GM21447 (cell line): ENCODE results near the gene KLHL40.

Experiments used
- ATAC-seq: cut with Tn5 transposase; IDR thresholded peaks from one replicate; pipeline ENCODE4 v1.9.1; 2021; ENCODE audit not compliant: unreplicated experiment

The KLHL40 gene

DNA sequence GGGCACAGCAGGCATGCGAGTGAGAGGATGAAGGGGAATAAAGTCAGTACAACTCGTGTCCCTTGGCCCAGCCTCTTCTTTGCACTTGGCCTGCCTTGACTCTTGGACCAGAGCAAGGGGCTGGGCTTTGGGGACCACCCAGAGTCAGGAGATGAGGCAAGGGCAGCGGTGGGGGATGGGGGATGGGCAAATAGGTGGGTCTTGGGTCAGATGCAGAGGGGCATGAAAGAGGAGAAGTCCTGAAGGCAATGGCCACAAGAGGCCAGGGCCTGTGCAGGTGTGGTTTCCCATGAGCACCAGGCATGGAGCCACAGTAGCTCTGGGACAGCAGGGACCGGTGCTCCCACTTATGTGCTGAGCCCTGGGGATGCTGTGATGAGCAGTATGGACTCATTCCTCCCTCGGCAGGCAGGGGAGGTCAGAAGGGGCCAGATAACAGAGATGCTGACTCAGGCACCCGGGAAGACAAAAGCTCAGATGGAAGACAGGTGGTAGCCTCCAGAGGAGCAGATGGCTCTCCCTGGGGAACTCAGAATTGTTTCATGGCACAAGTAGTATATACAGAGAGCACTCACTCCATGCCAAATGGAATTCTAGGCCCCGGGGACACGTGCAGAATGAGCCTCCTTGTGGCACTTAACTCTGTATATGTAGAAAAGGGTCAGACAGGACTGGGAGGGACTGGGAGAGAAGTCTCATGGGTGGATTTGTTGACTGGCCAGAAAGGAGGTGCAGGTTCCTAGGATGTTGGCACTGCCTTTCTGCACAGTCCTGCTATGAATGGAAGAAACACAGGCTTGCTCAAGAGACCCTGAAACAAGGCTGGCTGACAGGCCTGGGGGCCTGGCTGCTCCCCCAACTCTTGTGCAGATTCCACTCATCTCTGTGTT is 17.6 kb upstream of the KLHL40 start:
- ATAC-seq = no peak

DNA sequence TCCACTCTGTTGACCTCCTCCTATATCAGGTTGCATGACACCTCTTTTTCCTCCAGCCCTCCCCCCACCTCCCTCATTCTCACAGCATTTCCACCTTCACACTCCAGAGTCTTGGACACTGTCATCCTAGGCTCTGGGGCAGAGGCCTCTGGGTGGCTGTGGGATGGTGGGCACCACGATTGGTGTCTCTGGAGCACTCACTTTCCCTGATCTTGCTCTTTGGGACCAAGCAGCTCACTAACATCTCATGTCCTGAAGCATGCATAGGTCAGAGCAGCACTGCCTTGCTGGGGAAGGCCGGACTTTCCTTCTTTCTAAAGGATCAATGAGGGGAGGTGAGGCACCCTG is 16.9 kb upstream of the KLHL40 start:
- no peak for ATAC-seq

DNA sequence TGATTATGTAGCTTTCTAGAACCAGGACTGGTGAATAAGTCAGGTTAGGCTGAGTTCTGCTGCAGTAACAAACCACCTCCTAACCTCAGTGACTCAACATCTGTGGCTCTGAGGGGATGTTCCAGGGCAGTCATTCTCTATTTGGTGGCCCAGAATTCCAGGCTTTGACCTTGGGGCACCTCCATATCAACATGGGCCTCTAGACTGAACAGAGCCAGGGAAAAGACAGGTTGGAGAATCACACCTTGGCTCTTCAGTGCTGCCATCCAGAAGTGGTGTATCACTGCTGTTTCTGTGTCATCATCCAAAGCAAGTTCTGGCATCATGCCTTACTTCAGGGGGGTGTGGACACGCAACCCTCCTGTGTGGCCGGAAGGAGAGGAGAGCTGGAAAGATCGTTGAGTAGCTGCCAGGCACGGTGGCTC is 16.5 kb upstream of the KLHL40 start:
- ATAC-seq = no peak

DNA sequence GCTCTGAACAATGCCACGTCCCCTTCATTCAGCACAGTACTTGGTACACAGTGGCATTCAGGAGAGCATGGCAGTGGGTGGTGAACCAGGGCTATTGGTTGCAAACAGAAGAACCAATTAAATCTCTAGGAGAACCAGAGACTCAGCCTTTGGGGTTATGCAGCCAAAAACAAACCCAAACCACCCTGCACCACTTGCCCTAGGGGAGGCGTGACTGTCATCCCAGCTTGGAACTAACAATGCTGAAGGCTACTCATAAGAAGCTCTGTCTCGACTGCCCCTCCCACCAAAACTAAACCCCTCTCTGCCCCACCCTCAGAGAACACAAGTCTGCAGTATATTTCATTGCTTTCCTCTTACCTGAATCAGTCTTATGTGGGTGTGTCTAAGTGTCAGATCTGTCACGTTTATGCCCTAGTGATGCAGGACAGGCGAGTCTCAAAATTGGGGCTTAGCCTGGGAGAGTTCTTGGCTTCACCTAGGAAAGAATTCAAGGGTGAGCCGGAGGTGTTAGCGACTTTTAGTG is 15.2 kb upstream of the KLHL40 start:
- ATAC-seq = no peak

DNA sequence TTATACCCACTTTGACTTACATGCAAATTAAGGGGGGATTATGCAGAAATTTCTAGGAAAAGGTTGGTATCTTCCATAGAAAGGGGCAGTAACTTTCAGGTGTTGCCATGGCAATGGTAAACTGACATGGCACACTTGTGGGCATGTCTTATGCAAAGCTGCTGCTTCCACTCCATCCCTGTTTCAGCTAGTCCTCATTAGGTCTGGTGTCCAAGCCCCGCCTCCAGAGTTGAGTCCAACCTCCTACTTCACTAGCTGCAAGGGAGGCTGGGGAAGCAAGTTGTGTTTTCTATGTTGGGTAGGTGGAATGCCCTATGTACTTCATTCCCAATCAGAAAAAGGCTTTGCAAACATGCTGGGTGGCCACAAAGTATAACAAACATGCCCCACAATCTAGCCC is 14.7 kb upstream of the KLHL40 start:
- no peak for ATAC-seq

DNA sequence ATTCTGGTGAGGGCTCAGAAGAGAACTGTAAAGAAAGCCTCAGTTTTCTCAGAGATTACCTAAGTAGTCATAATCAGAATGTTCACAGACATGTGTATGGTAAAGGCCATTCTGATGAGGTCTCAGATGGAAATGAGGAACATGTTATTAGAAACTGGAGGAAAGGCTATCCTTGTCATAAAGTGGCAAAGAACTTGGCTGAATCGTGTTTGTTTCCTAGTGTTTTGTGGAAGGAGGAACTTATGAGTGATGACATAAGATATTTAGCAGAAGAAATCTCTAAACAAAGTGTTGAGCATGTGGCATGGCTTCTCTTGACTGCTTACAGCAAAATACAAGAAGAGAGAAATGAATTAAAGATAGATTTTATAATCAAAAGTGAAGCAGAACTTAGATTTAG is 12.8 kb upstream of the KLHL40 start:
- no peak for ATAC-seq

DNA sequence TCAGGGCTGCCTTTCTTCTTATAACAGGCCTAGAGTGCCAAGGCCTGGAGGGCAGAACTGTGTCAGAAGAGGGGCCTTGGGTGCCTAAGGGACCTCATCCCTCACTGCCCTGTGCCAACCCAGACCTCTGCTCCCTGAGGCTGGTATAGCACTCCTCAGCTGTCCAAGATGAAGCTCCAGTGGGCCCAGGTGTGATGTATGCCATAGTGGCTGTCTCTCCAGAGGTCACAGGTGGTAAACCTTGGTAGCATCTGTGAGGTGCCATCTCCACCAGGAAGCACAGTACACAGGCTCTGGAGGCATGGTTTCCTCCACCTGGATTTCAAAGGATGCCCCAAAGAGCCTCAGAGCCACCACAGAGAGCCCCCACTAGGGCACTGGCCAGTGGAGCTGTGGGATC is 12.3 kb upstream of the KLHL40 start:
- ATAC-seq = no peak

DNA sequence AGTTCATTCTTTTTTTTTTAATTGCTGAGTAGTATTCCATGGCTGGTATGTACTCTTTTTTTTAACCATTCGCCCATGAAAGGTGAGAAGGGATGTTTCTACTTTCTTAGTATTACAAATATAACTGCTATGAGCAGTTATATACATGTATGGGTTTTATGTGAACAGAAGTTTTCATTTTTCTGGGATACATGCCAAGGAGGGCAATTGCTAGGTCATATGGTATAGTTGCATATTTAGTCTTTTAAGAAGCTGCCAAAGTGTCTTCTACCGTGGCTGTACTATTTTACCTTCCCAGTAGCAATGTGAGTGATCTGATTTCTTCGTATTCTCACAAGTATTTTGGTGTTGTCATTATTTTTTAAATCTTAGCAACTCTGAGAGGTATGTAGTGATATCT is 11.2 kb upstream of the KLHL40 start:
- ATAC-seq = no peak

DNA sequence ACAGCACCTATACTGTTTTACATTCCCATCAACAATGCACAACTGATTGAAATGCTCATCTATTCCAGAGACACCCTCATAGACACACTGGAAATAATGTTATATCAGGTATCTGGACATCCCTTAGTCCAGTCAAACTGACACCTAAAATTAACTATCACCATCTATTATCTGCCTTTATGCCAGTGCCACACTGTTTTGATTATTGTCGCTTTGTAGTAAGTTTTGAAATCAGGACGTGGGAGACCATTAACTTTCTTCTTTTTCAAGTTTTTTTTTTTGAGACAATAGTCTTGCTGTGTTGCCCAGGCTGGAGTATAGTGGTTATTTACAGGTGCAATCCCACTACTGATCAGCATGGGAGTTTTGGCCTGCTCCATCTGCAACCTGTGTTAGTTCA is 9.4 kb upstream of the KLHL40 start:
- no peak for ATAC-seq

DNA sequence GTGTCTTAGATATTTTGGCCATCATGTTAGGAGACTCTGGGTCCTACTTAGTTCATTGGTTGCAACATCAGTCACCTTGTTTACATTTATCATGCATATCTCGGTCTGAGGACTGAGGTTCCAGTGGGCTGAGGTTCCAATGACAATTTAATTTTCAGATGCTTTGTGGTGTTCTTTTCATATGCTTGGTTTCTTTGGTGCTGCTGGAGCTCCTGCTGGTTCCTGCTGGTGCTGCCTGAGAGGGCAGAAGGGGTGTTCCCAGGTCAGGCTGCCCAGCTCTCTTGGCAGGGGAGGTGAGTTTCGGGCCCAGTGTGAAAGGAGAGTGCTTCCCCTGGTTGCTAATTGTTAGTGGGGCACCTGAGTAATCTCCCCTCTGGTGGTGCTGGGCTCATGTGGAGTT is 6.9 kb upstream of the KLHL40 start:
- no peak for ATAC-seq

DNA sequence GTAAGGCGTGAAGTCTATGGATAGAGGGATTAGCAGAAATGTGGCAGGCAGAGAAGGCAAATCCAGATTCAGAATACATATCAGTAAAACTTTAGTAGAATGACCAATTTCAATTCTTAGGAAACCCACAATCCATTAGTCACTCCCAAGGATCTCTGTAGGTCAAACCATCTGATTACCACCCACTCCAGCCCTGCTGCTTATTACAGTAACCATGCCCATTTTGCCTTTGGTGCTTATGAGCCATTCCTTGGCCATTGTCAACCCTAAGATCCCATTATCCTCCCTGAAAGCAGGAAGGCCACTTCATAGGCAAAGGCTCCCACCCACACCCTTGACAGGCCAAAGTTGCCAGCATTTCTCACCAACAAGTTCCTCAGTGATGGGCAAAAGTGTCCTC is 5.1 kb upstream of the KLHL40 start:
- no peak for ATAC-seq

DNA sequence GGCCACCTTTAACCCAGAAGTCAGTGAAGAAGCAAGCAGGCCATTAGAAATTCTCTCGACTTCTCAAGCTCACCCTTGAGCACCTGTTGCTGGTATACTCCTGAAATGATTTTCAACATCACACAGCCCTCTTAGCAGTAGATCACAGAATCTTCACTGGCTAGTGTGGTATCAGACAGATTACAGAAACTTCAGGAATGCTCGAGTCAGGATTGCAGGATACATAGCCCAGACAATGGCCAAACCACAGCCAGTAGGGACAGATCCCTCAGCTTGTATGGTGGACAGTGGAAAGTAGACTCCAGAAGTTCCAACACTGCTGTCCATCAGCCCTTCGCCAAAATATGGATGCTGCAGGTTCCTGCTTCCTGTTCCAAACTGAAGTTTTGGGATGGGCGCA is 4.5 kb upstream of the KLHL40 start:
- no peak for ATAC-seq

DNA sequence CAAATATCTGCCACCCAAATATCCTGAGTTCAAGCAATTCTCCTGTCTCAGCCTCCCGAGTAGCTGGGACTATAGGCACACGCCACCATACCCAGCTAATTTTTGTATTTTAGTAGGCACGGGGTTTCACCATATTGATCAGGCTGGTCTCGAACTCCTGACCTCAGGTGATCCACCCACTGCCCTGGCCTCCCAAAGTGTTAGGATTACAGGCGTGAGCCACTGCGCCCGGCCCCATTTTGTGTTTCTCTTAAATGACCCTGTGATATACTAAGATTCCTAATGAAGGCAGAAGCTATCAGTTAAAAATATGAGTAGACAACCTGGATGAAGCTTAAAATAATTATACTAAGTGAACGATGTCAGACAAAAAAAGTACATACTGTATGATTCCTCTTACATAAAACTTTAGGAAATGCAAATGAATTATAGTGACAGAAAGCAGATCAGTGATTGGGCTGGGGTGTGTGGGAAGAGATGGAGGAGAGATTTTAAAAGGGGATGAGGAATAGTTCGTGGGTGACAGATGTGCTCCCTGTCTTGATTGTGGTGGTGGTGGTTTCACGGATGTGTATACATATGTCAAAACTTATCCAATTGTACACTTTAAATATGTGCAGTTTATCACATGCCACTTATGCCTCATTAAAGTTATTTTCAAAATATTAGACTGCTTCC is 3.8 kb upstream of the KLHL40 start:
- ATAC-seq = no peak

DNA sequence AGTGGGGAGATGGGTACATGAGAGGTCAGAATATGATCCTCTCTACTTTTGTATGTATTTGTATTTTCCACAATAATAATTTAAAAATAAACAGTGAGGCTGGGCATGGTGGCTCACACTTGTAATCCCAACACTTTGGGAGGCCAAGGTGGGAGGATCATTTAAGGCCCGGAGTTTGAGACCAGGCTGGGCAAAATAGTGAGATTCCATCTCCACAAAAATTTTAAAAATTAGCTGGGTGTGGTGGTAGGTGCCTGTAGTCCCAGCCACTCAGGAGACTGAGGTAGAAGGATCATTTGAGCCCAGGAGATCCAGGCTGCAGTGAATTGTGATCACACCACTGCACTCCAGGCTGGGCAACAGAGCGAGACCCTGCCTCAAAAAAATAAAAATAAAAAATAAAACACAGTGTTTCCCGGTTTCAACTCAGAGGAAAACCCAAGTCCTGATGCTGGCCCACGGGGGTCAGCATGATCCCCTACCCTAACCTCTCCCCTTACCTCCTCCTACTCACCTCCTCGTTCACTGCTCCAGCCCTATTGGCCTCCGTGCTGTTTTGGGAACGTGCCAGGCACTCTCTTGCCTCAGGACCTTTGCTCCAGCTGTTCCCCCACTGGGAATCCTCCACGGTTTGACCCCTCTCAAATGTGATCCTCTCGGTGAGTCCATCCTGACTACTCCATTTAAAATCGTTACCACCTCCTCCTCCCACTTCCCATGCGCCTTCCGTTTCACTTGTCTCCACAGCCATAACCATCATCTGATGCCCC is 2.9 kb upstream of the KLHL40 start:
- no peak for ATAC-seq

DNA sequence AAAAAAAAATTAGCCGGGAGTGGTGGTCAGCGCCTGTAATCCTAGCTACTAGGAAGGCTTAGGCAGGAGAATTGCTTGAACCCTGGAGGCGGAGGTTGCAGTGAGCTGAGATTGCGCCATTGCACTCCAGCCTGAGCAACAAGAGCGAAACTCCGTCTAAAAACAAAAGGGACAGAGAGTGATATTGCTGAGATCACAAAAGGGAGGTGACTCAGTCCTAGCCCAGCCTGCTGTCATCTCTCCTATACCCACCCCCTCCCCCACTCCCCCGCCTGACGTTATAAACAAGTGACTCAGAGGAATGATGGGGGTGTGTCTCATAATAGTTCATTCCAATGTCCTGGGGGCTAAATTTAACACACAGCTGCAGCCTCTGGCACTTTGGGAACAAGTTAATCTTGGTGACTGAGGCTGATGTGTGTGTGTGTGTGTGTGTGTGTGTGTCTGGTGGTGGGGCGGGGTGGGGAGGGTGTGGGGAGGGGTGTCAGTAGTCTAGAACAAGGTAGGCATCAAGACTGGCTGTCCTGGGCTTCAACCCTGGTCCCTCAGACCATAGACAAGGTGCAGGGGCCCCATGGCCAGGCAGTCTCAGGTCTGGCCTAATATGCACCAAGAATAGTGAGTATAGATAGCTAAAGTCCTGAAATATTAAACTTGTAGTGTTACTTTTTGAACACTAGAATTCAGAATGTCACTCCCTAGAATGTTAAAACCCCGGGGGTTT is 1.3 kb upstream of the KLHL40 start:
- ATAC-seq = no peak

DNA sequence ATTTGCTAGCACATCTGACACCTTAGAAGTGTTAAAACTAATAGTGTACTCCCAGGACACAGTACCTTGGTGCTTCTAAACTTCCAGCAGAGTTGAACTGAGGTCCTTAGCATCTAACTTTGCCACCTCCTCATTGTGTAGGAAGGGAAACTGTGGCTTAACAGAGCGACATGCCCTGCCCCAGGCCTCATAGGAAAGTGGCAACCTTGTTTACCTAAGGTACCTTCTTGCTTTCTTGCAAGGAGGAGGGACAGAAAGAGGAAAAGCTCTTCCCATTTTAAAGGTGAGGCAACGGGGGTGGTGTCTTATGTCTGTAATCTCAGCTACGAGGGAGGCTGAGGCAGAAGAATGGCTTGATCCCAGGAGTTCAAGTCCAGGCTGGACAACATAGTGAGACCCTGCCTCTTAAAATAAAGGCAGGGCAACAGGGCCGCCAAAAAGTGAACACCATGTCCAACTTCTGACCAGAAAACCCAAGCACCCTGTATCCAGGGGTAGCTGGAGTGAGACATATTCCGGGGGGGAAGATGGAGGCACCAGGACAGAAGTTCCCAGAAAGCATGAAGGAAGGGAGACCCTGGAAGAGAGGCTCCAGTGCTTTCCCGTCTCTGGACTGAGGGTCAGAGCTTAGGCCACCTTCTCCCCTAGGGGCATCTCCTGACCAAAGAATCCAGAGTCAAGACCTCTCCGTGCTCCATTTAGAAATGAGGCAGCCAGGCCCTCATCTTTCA is 540 bp upstream of the KLHL40 start:
- no peak for ATAC-seq

DNA sequence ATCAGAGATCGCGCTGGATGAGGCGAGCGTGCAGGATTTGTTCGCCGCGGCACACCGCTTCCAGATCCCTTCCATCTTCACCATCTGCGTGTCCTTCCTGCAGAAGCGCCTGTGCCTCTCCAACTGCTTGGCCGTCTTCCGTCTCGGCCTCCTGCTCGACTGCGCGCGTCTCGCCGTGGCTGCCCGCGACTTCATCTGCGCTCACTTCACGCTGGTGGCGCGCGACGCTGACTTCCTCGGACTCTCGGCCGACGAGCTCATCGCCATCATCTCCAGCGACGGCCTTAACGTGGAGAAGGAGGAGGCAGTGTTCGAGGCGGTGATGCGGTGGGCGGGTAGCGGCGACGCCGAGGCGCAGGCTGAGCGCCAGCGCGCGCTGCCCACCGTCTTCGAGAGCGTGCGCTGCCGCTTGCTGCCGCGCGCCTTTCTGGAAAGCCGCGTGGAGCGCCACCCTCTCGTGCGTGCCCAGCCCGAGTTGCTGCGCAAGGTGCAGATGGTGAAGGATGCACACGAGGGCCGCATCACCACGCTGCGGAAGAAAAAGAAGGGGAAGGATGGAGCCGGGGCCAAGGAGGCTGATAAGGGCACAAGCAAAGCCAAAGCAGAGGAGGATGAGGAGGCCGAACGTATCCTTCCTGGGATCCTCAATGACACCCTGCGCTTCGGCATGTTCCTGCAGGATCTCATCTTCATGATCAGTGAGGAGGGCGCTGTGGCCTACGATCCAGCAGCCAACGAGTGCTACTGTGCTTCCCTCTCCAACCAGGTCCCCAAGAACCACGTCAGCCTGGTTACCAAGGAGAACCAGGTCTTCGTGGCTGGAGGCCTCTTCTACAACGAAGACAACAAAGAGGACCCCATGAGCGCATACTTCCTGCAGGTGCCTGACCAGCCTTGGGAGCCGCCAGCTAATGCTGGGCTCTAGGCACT is 819 bp downstream of the KLHL40 start:
- no peak for ATAC-seq

DNA sequence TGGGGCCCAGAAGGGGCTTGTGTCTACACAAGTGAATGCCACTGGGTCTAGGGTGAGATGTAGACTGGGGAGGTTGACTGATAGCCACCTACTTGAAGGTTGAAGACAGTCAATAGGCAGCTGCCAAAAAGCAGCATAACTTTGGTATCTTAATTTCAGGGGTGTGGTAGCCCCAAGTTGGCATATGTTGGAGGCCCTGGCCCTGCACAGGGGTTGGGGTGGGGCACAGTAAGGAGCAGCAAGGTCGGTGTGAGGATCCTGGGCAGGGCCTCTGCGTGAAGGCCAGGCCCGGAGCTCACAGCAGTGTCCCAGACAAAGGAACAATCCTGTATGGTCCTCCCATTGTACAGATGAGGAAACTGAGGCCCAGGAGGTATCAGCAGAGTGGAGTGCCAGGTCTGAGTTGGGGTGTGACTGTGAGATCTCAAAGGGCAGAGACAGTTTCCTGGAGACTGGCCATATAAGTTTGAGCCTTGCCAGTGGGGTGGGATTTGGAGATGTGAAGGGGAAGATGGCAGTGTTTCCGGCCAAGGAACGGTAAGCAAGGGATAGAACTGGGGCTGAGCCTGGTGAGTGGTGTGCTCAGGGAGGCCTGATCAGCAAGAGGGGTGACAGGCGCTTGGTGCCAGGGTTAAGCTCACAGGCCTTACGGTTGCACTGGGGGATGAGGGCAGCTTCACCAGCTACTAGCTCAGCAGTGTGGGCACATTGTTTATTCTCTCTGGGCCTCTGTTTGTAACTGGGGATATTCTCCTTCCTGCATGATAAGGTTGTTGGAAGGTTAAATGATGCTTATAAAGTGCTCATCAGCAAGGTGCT is 1.7 kb downstream of the KLHL40 start:
- ATAC-seq = no peak
